Hepatocyte (in vitro differentiated cells): ENCODE data around the gene SH2D1A.

Experiments used
- EZH2 ChIP-seq: fragments of 200-600 bp; sonication (generic); IDR thresholded peaks from 2 replicates; pipeline ENCODE4 v1.6.1; 2016; ENCODE audit warnings: antibody characterized with exemption, mild to moderate bottlenecking, borderline replicate concordance
- TF ChIP-seq, protein P1 (sequence below): fragments of 200-600 bp; sonication (generic); IDR thresholded peaks from 2 replicates; pipeline ENCODE4 v1.5.1; 2016; ENCODE audit warnings: antibody characterized with exemption, mild to moderate bottlenecking; ENCODE audit not compliant: poor library complexity

DNA sequence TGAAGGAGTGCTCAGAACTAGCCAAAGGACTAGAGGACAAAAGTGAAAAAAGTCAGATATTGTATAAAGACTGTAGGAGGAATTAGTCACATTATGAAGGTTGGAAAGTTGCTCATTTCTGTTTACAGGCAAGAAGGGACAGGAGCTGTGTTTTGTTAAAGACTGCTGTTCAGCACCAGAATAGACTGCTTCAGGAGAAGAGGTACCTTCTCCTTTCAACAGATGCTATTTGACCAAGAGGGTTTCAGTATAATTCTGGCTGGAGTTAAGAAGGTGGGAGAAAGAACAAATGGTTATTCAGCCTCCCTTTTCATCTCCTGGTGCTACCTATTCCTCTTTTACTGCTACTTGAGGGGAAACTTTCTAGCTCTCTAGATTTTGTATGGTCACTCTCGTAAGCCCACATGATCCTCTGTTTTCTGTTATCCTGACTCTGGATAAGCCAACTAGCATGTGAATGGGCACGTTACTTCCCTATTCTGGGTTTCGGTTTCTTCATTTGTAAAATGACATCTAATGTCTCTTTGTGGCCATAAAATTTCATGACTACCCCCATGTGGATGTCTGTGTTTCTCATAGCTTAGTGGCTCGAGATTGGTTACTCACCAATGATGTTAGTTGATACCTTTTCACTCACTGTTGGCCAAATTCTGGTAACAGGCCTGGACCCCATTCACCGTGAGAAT lies 68.9 kb downstream of the SH2D1A start:
- no peak for TF ChIP-seq EZH2
- TF ChIP-seq, protein P1, sequence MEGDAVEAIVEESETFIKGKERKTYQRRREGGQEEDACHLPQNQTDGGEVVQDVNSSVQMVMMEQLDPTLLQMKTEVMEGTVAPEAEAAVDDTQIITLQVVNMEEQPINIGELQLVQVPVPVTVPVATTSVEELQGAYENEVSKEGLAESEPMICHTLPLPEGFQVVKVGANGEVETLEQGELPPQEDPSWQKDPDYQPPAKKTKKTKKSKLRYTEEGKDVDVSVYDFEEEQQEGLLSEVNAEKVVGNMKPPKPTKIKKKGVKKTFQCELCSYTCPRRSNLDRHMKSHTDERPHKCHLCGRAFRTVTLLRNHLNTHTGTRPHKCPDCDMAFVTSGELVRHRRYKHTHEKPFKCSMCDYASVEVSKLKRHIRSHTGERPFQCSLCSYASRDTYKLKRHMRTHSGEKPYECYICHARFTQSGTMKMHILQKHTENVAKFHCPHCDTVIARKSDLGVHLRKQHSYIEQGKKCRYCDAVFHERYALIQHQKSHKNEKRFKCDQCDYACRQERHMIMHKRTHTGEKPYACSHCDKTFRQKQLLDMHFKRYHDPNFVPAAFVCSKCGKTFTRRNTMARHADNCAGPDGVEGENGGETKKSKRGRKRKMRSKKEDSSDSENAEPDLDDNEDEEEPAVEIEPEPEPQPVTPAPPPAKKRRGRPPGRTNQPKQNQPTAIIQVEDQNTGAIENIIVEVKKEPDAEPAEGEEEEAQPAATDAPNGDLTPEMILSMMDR = no peak
